Ovary (tissue), 9 donors: ENCODE data around the gene MPC1. TPM values are rescaled to one million over a fixed set of nuclear protein-coding genes. Genes with fewer than 3 reads are reported as not detected.

Experiments
- DNase-seq, 5 donors: peaks; one replicate each; pipeline ENCODE4 v3.0.0-alpha.2; 2019 to 2020
- H3K27ac ChIP-seq, 2 donors: fragments of 200-600 bp; one replicate each; pipeline versions ENCODE4 v1.5.1 to v1.8.0; 2019 to 2022
- H3K27me3 ChIP-seq: fragments of 200-600 bp; one replicate; pipeline ENCODE4 v1.8.0; 2022
- H3K36me3 ChIP-seq: fragments of 200-600 bp; sonication (generic); one replicate; pipeline ENCODE4 v1.5.1; 2019
- H3K4me1 ChIP-seq: one replicate; pipeline ENCODE4 v1.8.1; 2013; ENCODE audit warnings: mild to moderate bottlenecking, moderate library complexity; ENCODE audit not compliant: insufficient read depth
- H3K4me3 ChIP-seq: fragments of 200-600 bp; sonication (generic); one replicate; pipeline ENCODE4 v1.5.1; 2017
- H3K9me3 ChIP-seq, 2 donors: fragments of 200-600 bp in 1 of 2; sonication (generic) in 1 of 2; one replicate each; pipeline versions ENCODE4 v1.5.1 to v1.8.1; 2013 to 2019; ENCODE audit warnings: mild to moderate bottlenecking in 1 of 2, moderate library complexity in 1 of 2
- CTCF ChIP-seq, 3 donors: fragments of 450-650 bp in 2 of 3; fragments of 200-600 bp in 1 of 3; IDR thresholded peaks; one replicate each; pipeline versions ENCODE4 v1.5.1 to v1.8.0; 2016 to 2022; ENCODE audit warnings: antibody characterized with exemption in 3 of 3, mild to moderate bottlenecking in 1 of 3
- EP300 ChIP-seq: sonication (generic); formaldehyde crosslinking; IDR thresholded peaks from one replicate; pipeline ENCODE4 v1.6.1; 2017; ENCODE audit warnings: antibody characterized with exemption
- POLR2A ChIP-seq: fragments of 450-650 bp; IDR thresholded peaks from one replicate; pipeline ENCODE4 v1.6.1; 2017; ENCODE audit warnings: antibody characterized with exemption, mild to moderate bottlenecking, moderate library complexity
- WGBS, 3 donors: extraction: QIAGEN DNeasy Blood & Tissue Kit in 1 of 3; methylation state at CpG; one replicate each; pipeline versions ENCODE4 v1.1.5 to v1.1.7; 2013 to 2017; 5-methylcytosine and 5-hydroxymethylcytosine counted together
- intact Hi-C, 4 donors: fragments of 100-400 bp; cut with DNase I; formaldehyde crosslinking; loops; one replicate each; pipeline versions ENCODE4 v1.11.0 to v1.15.1; 2022 to 2023
- polyA plus RNA-seq, 2 donors: library from polyadenylated mRNA; stranded (reverse); fragments of 200-250 nt in 1 of 2; fragments of 350-450 nt in 1 of 2; fragmentation: Illumina TruSeq in 1 of 2; extraction: RNeasy Lipid Tissue Mini Kit (QIAGEN cat#74804) in 1 of 2; gene quantifications; one replicate each; pipeline ENCODE4 v1.2.3, GENCODE V29; 2013 to 2014
- total RNA-seq, 7 donors: library from RNA; depleted of rRNA in 2 of 7; stranded (reverse); fragments of >200 nt in 2 of 7; fragmentation: NEBNext Ultra II Directional in 3 of 7; extraction: Animal tissue kit (Norgen Biotek cat#: 25700) in 3 of 7; gene quantifications; one replicate each; pipeline versions ENCODE4 v1.1.0 to v1.2.4, GENCODE V29; 2016 to 2023
- donor health status: DM: no; HTN: no; CAD: no; lungs with moderate emphysema.
- donor health status: DM: no; HTN: no; CAD: no.
- donor health status: Bipolar disorder and iron deficiency.
- donor health status: DM: yes; HTN: yes; CAD: no.
- donor health status: DM: no; HTN: no; CAD: no.
- donor health status: DM: yes; HTN: yes; CAD: no.

Gene MPC1
- total and polyA plus RNA-seq, 9 donors = 34.1 to 82.6 (median 38.8) TPM

GRCh38 chr6:166400181-166400580 lies 17.4 kb upstream of the MPC1 start:
- DNase-seq = no peak
- no peak overlapping the region for H3K4me3 ChIP-seq
- H3K27ac ChIP-seq = no peak overlapping the region
- H3K9me3 ChIP-seq = no peaks in the 10 kb centered on the region
- no peaks in the 10 kb centered on the region for H3K36me3 ChIP-seq
- H3K4me1 ChIP-seq = no peaks in the 10 kb centered on the region
- 86 to 94% (median 91%) methylated on average over 2 of the region's 2 CpGs for WGBS, 3 donors
- TF ChIP-seq POLR2A = no peak
- TF ChIP-seq EP300 = no peak
- TF ChIP-seq CTCF (IDR thresholded peaks at IDR 0.05) = no peak
- H3K27me3 ChIP-seq = no peaks in the 10 kb centered on the region
- intact Hi-C loops = loop anchor here in 3 of 4 donors (5.0 to 10.0 kb wide), 2 partner anchors 123 to 125 kb away; no protein-coding TSS in a partner anchor

DNA sequence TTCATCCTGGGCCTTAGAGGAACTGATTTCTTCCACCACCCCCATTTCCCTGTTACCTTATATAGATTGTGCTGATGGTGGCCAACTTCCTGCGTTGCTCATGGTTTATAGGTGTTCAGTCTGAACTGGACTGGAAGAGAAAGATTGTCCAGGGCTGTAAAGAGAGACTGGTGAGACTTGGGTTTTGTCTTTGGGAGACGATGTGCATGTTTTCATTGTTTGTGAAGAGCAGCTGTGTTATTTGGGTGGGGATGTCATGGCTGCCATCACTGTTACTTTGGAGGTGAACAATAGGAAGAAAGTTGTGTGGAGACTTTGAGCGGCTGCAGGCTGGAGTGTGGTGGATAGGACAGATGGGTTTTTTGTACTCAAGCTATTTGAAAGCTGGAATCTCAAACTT lies 15.6 kb upstream of the MPC1 start:
- WGBS, 3 donors = 79 to 88% (median 85%) methylated on average over 3 of the region's 3 CpGs
- Histone ChIP-seq H3K36me3 (no peaks in the 10 kb centered on the region), H3K4me3 (no peak overlapping the region), H3K4me1 (no peaks in the 10 kb centered on the region), H3K27ac (no peak overlapping the region), H3K9me3 (no peaks in the 10 kb centered on the region), H3K27me3 (no peaks in the 10 kb centered on the region)
- intact Hi-C loops = no loop called here
- no peak for TF ChIP-seq CTCF (IDR thresholded peaks at IDR 0.05)
- TF ChIP-seq EP300 = no peak
- TF ChIP-seq POLR2A = no peak
- no peak for DNase-seq

- H3K4me1 ChIP-seq = no peaks in the 10 kb centered on the region
- intact Hi-C loops = no loop called here
- no peaks in the 10 kb centered on the region for H3K36me3 ChIP-seq
- no peaks in the 10 kb centered on the region for H3K9me3 ChIP-seq
- DNase-seq = no peak
- no peaks in the 10 kb centered on the region for H3K27me3 ChIP-seq
- no peak overlapping the region for H3K27ac ChIP-seq
- TF ChIP-seq CTCF (IDR thresholded peaks at IDR 0.05) = no peak
- no peak for TF ChIP-seq POLR2A
- no peak for TF ChIP-seq EP300
- H3K4me3 ChIP-seq = no peak overlapping the region
- WGBS, 3 donors = 86 to 89% (median 87%) methylated on average over 4 of the region's 4 CpGs
Measured at GRCh38 chr6:166397849-166398248, 15.1 kb upstream of the MPC1 start.

- intact Hi-C loops = no loop called here
- WGBS, 3 donors = 66 to 77% (median 74%) methylated on average over 6 of the region's 6 CpGs
- Histone ChIP-seq H3K36me3 (no peaks in the 10 kb centered on the region), H3K9me3 (no peaks in the 10 kb centered on the region), H3K4me3 (no peak overlapping the region), H3K27me3 (no peaks in the 10 kb centered on the region), H3K27ac (no peak overlapping the region), H3K4me1 (no peaks in the 10 kb centered on the region)
- no peak for DNase-seq
- TF ChIP-seq EP300 (no peak), POLR2A (no peak), CTCF (IDR thresholded peaks at IDR 0.05) (no peak)
Measured at GRCh38 chr6:166395778-166396177, 13.0 kb upstream of the MPC1 start.

DNA sequence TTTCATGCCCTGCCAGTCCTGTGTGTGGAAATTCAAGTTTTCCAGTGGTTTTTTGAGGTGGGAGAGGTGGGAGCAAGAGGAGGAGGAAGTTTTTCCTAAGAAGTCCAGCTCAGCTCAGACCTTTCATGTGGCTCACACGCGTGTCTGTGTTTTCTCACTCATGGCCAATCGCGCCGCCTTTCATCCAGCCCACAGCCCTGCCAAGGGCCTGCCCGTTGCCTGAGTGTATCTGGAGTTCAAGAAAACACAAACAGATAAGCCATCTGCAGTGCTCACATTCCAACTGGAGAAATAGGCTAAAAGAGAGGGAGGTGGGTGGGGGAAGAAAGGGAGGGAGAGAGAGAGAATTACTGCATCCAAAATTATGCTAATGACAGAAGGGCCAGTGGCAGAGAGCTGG lies 12.6 kb upstream of the MPC1 start:
- intact Hi-C loops = no loop called here
- no peak for DNase-seq
- WGBS, 3 donors = 19 to 57% (median 20%) methylated on average over 6 of the region's 6 CpGs

More for the DNA sequence above, 12.6 kb upstream of the MPC1 start:
- Histone ChIP-seq H3K27me3 (no peaks in the 10 kb centered on the region), H3K4me3 (no peak overlapping the region), H3K36me3 (no peaks in the 10 kb centered on the region), H3K27ac (no peak overlapping the region), H3K4me1 (no peaks in the 10 kb centered on the region), H3K9me3 (no peaks in the 10 kb centered on the region)
- TF ChIP-seq POLR2A (no peak), CTCF (IDR thresholded peaks at IDR 0.05) (no peak), EP300 (no peak)
